Stomach (tissue), 4 donors: ENCODE measurements around the gene AMY2B.

ENCODE experiments used
- EP300 ChIP-seq: sonication (generic); formaldehyde crosslinking; IDR thresholded peaks from one replicate; pipeline ENCODE4 v1.6.1; 2017; ENCODE audit warnings: antibody characterized with exemption
- POLR2A ChIP-seq, 4 donors: fragments of 450-650 bp; IDR thresholded peaks; one replicate each; pipeline ENCODE4 v1.6.1; 2016; ENCODE audit warnings: antibody characterized with exemption in 4 of 4, control low read depth in 2 of 4, mild to moderate bottlenecking in 1 of 4, moderate library complexity in 1 of 4
- POLR2AphosphoS5 ChIP-seq, 3 donors: sonication (generic); formaldehyde crosslinking; IDR thresholded peaks; one replicate each; pipeline ENCODE4 v1.6.1; 2016; ENCODE audit warnings: antibody characterized with exemption in 3 of 3
- TF ChIP-seq, protein P1 (sequence below), 7 experiments: fragments of 450-650 bp in 4 of 7; fragments of 200-600 bp in 3 of 7; sonication (generic) in 3 of 7; IDR thresholded peaks; one replicate each; pipeline ENCODE4 v1.5.1; 2016 to 2019; ENCODE audit warnings: antibody characterized with exemption in 7 of 7, control low read depth in 2 of 7, mild to moderate bottlenecking in 1 of 7

DNA sequence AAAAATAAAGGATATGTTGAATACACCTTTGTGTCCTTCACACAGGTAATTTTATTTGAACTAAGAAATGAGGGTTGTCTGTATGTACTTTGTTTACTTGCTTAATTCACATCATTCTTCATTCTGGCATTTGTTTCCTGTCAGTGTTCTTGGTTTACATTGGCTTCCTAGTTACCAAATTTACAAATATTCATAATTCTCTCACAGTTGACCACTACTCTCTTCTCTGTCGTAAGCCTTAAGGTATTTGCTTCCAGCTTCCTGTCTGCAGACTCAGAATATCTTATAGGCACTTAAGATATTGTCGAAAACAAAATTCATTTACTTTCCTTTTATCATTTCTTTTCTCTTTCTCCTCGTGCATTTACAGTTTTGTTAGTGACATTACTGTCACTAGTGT lies 30.0 kb upstream of the AMY2B start:
- TF ChIP-seq EP300 (no peak), POLR2A (IDR thresholded peaks at IDR 0.05) (no peak), POLR2AphosphoS5 (IDR thresholded peaks at IDR 0.05) (no peak)
- TF ChIP-seq, protein P1, sequence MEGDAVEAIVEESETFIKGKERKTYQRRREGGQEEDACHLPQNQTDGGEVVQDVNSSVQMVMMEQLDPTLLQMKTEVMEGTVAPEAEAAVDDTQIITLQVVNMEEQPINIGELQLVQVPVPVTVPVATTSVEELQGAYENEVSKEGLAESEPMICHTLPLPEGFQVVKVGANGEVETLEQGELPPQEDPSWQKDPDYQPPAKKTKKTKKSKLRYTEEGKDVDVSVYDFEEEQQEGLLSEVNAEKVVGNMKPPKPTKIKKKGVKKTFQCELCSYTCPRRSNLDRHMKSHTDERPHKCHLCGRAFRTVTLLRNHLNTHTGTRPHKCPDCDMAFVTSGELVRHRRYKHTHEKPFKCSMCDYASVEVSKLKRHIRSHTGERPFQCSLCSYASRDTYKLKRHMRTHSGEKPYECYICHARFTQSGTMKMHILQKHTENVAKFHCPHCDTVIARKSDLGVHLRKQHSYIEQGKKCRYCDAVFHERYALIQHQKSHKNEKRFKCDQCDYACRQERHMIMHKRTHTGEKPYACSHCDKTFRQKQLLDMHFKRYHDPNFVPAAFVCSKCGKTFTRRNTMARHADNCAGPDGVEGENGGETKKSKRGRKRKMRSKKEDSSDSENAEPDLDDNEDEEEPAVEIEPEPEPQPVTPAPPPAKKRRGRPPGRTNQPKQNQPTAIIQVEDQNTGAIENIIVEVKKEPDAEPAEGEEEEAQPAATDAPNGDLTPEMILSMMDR (IDR thresholded peaks at IDR 0.05) = no peak
